Effector memory CD4-positive, alpha-beta T cell (primary cell): Measurements from ENCODE around the gene DDX43.

Experiments used
- DNase-seq, 3 donors: peaks; one replicate each; pipeline ENCODE4 v3.0.0-alpha.2; 2020
- H3K27ac ChIP-seq: 2 replicates; pipeline ENCODE4 v1.7.0; 2013; ENCODE audit warnings: mild to moderate bottlenecking, low read length, moderate library complexity; ENCODE audit not compliant: insufficient read depth, poor library complexity, severe bottlenecking
- H3K27me3 ChIP-seq: replicated peaks from 2 replicates; pipeline ENCODE4 v1.7.0; 2013; ENCODE audit warnings: mild to moderate bottlenecking, low read length; ENCODE audit not compliant: insufficient read depth, control insufficient read depth, poor library complexity, severe bottlenecking
- H3K36me3 ChIP-seq: 2 replicates; pipeline ENCODE4 v1.7.0; 2013; ENCODE audit warnings: mild to moderate bottlenecking, low read length, moderate library complexity; ENCODE audit not compliant: control insufficient read depth, insufficient read depth
- H3K4me1 ChIP-seq: 2 replicates; pipeline ENCODE4 v1.7.0; 2013; ENCODE audit warnings: low read length, mild to moderate bottlenecking; ENCODE audit not compliant: control insufficient read depth, insufficient read depth, poor library complexity, severe bottlenecking
- H3K4me3 ChIP-seq: 2 replicates; pipeline ENCODE4 v1.7.0; 2013; ENCODE audit warnings: low read length, low read depth, mild to moderate bottlenecking; ENCODE audit not compliant: insufficient read depth, poor library complexity, severe bottlenecking
- H3K9me3 ChIP-seq: 2 replicates; pipeline ENCODE4 v1.7.0; 2013; ENCODE audit warnings: mild to moderate bottlenecking, low read length, moderate library complexity; ENCODE audit not compliant: control insufficient read depth

The DDX43 gene

DNA sequence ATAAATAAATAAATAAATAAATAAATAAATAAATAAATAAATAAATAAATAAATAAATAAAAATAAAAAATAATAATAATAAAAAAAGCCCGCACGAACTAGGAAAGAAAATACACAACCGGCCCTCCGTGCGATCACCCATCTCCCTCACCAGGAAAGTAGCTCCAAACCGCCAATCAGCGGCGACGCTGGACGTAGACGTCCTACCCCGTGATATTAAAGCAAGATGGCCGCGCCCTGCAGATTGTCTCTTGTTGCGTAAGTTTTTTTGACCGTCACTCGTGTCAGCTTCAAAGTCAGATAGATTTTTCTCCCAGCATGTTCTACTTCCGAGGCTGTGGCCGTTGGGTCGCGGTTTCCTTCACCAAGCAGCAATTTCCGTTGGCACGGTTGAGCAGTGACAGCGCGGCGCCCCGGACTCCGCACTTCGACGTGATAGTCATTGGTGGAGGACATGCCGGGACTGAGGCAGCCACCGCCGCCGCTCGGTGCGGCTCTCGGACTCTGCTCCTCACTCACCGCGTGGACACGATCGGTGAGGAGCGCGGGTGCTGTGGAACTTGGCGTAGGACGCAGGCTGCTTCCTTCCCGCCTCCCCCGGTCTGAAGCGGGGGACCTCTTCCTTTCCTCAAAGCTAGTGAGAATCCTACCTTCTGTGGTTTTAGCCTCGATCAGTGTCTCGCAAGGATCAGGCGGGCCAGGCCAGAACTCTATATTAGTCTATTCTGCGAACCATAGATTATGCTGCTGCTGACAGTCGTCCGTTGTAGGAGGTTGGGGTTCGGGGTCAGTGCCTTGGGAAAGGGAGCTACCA is 67.1 kb downstream of the DDX43 start, which contains the start of gene MTO1:
Gene MTO1 (plus strand): TSS at position 201 of the 814 bp plus-strand sequence. CDS start 118 bp downstream, at position 319.
- H3K27me3 ChIP-seq, result no peaks in the 10 kb centered on the region
- DNase-seq, result peak; percentile 74 to 81 (median 78)
- H3K4me3 ChIP-seq, result peak within 1 kb of the TSS; percentile 67
- H3K36me3 ChIP-seq, result peaks cover 9% of the 10 kb centered on the region
- no peaks in the 10 kb centered on the region for H3K4me1 ChIP-seq
- peak within 1 kb of the TSS; percentile 87 for H3K27ac ChIP-seq
- H3K9me3 ChIP-seq, result no peaks in the 10 kb centered on the region
